GM23248 (cell line): Measurements from ENCODE around the gene DCUN1D1.

Experiments
- EZH2 ChIP-seq: fragments of 200-600 bp; sonication (generic); IDR thresholded peaks from 2 replicates; pipeline ENCODE4 v1.6.1; 2018; ENCODE audit warnings: antibody characterized with exemption, mild to moderate bottlenecking; ENCODE audit not compliant: insufficient read depth, poor library complexity, severe bottlenecking
- EZH2phosphoT487 ChIP-seq: fragments of 200-600 bp; sonication (generic); IDR thresholded peaks from 2 replicates; pipeline ENCODE4 v1.6.1; 2018; ENCODE audit warnings: antibody characterized with exemption, moderate library complexity, mild to moderate bottlenecking, low read depth; ENCODE audit not compliant: insufficient read depth

GRCh38 chr3:182908471-182908870 lies 71.9 kb downstream of the DCUN1D1 start:
- TF ChIP-seq EZH2: no peak
- TF ChIP-seq EZH2phosphoT487: no peak
